GM23338 (cell line): ENCODE measurements around the gene SEL1L2.
A peak's percentile ranks its signal among the peaks of the same experiment; 100 is the strongest.

Experiments used
- CTCF ChIP-seq, 2 experiments: fragments of 200-600 bp in 1 of 2; sonication (generic) in 1 of 2; conservative IDR thresholded peaks; 2 replicates each; pipeline versions ENCODE4 v1.5.1 to v1.6.1; 2016 to 2017; ENCODE audit warnings: antibody characterized with exemption in 2 of 2, low read depth in 2 of 2, mild to moderate bottlenecking in 2 of 2, moderate library complexity in 1 of 2
- ETS1 ChIP-seq: IDR thresholded peaks from 2 replicates; pipeline ENCODE4 v1.6.1; 2016; ENCODE audit warnings: antibody characterized with exemption
- EZH2 ChIP-seq: fragments of 200-600 bp; sonication (generic); IDR thresholded peaks from one replicate; pipeline ENCODE4 v1.8.0; 2017; ENCODE audit warnings: antibody characterized with exemption, mild to moderate bottlenecking, low read depth; ENCODE audit not compliant: unreplicated experiment

GRCh38 chr20:13870170-13870748, 120.2 kb downstream of the SEL1L2 start:
- TF ChIP-seq CTCF (conservative IDR thresholded peaks at IDR 0.05; ENCODE audit: low read depth in 2 of 2) (peak; percentile 52 to 61), EZH2 (no peak), ETS1 (no peak)
